Right ventricle myocardium inferior (tissue), 1 donor: ENCODE results near the gene YBEY. TPM values are rescaled to one million over a fixed set of nuclear protein-coding genes. Genes with fewer than 3 reads are reported as not detected.

ENCODE experiments used
- ATAC-seq: fragments of 200-7000 bp; cut with Tn5 transposase; one replicate; pipeline ENCODE4 v1.9.1; 2020; ENCODE audit warnings: mild to moderate bottlenecking, moderate library complexity
- DNase-seq: peaks from one replicate; pipeline ENCODE4 v3.0.0; 2021; ENCODE audit errors: missing footprints
- intact Hi-C: fragments of 100-400 bp; cut with DNase I; formaldehyde crosslinking; loops from one replicate; pipeline ENCODE4 v1.11.0; 2022
- total RNA-seq: library from RNA; stranded (reverse); fragmentation: NEBNext Ultra II Directional; extraction: Animal tissue kit (Norgen Biotek cat#: 25700); gene quantifications from one replicate; pipeline ENCODE4 v1.2.1, GENCODE V29; 2021
- donor health status: DM: no; HTN: yes; CAD: no; lungs with severe emphysema.

YBEY gene
- total RNA-seq, 1 donor from 2014 or later, result 18.6 TPM

DNA sequence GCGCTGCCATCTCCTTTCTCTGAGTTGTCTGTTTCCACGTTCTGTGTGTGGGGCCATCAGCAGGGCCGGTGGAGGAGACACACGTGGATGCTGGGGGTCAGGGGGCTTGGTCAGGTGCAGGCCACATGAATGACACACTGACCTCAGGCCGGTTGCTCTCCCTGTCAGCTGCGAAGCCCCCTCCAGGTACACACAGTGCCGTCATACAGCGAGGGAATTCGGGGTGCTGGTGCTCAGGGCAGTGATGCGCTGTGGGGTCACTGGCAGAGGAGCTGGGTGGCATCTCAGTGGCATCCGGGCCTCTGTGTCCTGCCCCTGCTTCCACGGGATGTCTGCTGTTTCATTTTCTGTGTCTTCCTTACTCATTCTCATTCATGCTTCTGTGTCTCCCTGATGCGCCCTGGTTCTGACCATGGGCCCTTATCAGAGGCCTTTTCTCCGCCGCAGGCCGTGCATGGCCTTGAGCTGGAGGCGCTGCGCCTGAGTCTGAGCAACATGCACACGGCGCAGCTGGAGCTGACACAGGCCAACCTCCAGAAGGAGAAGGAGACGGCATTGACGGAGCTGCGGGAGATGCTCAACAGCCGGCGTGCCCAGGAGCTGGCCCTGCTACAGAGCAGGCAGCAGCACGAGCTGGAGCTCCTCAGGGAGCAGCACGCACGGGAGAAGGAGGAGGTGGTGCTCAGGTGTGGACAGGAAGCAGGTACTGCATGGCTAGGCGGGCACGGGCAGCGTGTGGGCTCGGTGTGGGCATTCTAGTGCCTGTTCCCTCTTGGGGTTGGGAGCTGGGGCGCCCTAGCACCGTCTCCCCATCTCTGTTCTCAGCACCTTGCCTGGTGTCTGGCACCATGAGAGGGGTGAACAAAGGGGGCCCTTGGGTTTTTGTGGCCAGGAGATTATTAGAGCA lies 60.4 kb downstream of the YBEY start:
- DNase-seq, result no peak
- intact Hi-C loops, result no loop called here
- no peak for ATAC-seq

GRCh38 chr21:46347203-46347550 lies 61.0 kb downstream of the YBEY start:
- DNase-seq, result no peak
- ATAC-seq, result no peak
- intact Hi-C loops, result no loop called here

Other genes with a start within 250 kb of the YBEY start
- 254 TPM for gene COL6A2, start 188.2 kb upstream of the YBEY start, total RNA-seq
- gene FTCD, start 130.8 kb upstream of the YBEY start, total RNA-seq, result 1.2 TPM
- gene SPATC1L, start 101.9 kb upstream of the YBEY start, total RNA-seq, result 7.7 TPM
- gene LSS, start 57.6 kb upstream of the YBEY start, total RNA-seq, result 61.0 TPM
- 56.9 TPM for gene MCM3AP, start 731 bp upstream of the YBEY start, total RNA-seq
- gene C21orf58, start 37.5 kb downstream of the YBEY start, total RNA-seq, result 1.2 TPM
- 27.3 TPM for gene PCNT, start 37.8 kb downstream of the YBEY start, total RNA-seq
- gene DIP2A, start 172.5 kb downstream of the YBEY start, total RNA-seq, result 23.9 TPM